Measurements from ENCODE around the gene TMEM184A.

DNA sequence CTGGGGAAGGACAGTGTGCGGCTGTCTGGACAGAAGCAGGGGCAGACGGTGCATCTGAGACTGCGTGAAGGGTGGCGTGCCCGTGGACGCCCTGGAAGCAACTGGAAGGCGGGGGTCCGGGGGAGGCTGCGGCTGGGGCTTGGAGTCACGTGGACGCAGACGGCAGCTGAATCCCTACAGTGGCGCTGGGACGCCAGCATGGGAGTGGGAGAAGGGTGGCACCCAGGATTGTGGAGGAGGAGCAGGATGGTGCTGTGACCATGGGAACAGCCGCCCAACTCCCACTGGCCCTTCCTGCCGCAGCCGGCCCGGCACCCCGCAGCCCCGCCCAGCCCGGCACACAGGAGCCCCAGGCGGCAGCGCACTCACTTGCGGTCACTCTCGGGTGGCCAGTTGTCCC, 61.6 kb downstream of the TMEM184A start:
- TF ChIP-seq, protein P1, sequence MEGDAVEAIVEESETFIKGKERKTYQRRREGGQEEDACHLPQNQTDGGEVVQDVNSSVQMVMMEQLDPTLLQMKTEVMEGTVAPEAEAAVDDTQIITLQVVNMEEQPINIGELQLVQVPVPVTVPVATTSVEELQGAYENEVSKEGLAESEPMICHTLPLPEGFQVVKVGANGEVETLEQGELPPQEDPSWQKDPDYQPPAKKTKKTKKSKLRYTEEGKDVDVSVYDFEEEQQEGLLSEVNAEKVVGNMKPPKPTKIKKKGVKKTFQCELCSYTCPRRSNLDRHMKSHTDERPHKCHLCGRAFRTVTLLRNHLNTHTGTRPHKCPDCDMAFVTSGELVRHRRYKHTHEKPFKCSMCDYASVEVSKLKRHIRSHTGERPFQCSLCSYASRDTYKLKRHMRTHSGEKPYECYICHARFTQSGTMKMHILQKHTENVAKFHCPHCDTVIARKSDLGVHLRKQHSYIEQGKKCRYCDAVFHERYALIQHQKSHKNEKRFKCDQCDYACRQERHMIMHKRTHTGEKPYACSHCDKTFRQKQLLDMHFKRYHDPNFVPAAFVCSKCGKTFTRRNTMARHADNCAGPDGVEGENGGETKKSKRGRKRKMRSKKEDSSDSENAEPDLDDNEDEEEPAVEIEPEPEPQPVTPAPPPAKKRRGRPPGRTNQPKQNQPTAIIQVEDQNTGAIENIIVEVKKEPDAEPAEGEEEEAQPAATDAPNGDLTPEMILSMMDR (IDR thresholded peaks at IDR 0.05): no peak
- TF ChIP-seq POLR2AphosphoS5 (IDR thresholded peaks at IDR 0.05) (no peak), EP300 (IDR thresholded peaks at IDR 0.05) (no peak)

Data from esophagus muscularis mucosa (tissue), 4 donors.